Colon (tissue), 2 donors: ENCODE measurements around the gene RIOK3.
"Not testable (repeated sequence)": the region's sequence is repeated elsewhere in the genome, so short reads cannot be mapped to it uniquely, and the experiment has no call there.

Experiments
- FAIRE-seq: peaks from 2 replicates; lab custom pipeline; 2012; peaks lifted over from hg19 to GRCh38; lab: Jason Lieb, UNC
- donor health status: control.
- donor health status: control.

Gene RIOK3

GRCh38 chr18:23451491-23451890, 1.6 kb upstream of the RIOK3 start:
- FAIRE-seq = no peak

DNA sequence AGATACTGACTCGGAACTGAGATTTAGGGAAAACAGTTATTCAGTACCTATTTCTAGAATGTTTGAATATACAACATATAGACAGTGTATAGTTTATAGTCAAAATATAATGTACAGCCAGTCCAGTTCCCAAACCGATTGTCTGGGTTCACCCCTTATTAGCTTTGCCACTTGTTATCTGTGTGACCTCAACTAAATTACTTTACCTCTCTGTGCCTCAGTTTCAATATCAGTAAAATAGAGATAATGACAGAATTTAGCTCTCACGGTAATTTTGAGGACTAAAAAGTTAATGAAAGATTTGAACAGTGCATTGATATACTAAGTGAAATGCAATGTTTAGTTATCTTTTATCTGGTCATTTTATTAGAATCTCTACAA, 750 bp upstream of the RIOK3 start:
- no peak for FAIRE-seq

- no peak for FAIRE-seq
Measured at GRCh38 chr18:23453680-23454058, 582 bp downstream of the RIOK3 start.

- no peak for FAIRE-seq
Measured at GRCh38 chr18:23456835-23457234, 3.7 kb downstream of the RIOK3 start.

- FAIRE-seq = no peak
Measured at GRCh38 chr18:23458830-23459529, 5.9 kb downstream of the RIOK3 start.

- FAIRE-seq = no peak
Measured at GRCh38 chr18:23459530-23459921, 6.4 kb downstream of the RIOK3 start.

DNA sequence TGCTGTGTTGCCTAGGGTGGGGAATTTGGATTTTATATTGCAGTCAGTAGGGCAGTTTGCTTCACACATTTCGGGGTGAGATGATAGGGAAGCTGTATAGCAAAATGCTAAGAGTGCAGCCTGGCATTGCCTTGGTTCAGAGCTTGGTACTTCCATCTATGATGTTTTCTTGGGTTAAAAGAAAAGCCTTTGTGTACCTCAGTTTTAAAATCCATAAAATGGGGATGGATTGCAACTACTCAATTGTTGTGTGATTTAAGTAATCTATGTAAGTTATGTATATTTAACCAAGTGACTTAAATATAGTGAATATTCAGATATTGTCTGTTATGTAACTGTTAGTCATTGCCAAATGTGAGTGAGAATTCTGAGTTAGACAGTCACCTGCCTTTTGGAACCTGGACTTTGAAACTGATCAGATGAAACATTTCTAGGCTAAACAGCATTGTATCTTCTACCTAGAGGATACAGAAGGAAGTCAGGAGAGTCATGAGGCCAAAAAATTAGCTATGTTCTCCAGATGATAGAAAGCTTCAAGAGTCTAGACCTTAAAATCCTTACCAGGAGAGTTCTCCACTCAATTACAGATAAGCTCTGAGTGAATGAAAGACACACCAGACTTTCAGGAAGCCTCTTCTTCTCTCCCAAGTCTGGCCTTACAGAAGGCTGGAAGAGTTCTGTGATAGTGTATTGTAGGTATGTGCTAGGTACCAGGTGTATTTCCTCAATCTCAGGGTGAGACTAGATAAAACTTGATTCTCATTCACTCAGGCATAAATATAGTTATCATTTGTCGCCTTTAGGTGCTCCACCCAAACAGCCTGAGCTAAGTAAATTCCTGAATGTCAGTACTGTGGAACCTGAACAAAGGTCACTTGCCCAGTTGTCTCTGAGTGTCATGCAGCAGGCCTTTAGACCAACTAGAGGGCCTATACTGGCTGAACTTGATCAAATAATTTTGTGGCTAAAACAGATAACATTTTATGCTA, 7.5 kb downstream of the RIOK3 start:
- FAIRE-seq = no peak

- FAIRE-seq = no peak
Measured at GRCh38 chr18:23462876-23463275, 9.8 kb downstream of the RIOK3 start.

DNA sequence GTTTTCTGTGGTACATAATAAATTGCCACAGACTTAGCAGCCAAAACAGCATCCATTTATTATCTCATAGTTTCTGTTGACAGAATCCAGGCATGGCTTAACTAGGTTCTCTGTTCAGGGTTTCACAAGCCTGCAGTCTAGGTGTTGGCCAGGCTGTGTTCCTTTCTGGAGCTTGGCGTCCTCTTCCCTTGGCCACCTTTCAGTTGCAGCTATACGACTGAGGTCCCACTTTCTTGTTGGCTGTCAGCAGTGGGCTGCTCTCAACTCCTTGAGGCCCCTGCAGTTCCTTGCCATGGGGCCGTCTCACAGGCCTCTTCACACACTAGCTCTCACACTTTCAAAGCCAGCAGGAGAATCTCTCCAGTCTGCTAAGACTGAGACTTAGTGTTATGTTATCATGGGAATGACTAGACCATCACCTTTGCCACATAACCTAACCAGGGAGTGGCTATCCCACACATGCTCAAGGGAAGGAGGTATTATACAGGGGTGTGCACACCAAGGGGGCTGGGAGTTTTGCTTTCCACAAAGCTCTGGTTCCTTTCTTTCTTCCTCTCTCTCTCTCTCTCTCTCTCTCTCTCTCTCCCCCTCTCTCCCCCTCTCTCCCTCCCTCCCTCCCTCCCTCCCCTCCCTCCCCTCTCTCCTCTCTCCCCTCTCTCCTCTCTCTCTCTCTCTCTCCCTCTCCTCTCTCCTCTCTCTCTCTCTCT, 15.8 kb downstream of the RIOK3 start:
- no peak for FAIRE-seq

DNA sequence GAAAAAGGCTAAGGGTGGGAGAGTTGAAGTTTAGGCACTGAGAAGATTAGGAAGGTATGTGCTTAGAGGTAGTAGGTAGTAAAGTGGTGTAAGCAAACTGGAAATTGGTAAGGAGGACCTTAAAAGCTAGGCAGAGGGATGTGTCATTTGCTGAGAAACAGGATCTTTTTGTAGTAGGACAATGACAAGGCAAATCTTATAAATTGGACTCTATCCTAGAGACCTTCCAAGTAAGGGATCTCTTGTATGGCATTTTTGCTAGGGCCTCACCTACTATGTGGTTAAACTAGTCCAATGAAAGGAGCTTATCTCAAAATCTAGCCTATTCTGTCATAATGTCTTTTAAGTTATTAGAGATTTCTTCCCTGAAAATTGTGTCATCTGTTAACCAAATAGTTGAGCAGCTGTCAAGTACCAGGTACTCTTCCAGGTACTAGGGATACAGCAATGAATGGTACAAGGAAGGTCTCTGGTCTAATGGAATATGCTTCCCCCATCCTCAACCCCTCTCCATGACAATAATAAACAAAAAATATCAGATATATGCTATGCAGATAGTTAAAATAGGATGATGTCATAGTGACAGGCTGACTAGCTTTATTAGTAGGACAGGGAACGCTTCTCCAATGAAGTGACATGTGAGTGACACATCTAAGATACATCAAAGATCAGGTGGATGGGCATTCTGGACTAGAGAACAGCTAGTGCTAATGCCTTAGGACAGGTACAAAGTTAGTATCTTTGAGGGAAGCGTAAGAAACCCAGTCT, 17.7 kb downstream of the RIOK3 start:
- FAIRE-seq = no peak

DNA sequence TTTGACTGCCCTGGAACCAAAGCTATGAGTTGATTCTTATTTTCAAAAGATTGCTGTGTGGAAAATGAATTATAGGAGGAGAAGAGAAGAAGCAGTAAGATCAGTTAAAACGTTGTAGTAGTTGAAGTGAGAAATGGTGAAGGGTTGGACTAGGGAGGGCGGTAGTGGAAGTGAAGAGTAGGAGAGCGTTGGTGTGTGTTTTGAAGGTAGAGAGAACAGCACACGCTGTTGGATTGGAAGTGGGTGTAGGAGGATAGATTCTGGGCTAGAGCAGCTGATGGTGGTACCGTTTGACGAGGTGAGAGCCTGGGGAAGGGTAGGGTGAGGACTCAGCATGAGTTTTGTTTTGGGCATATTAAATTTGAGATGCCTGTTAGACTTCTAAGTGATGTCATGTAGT, 18.4 kb downstream of the RIOK3 start:
- no peak for FAIRE-seq

DNA sequence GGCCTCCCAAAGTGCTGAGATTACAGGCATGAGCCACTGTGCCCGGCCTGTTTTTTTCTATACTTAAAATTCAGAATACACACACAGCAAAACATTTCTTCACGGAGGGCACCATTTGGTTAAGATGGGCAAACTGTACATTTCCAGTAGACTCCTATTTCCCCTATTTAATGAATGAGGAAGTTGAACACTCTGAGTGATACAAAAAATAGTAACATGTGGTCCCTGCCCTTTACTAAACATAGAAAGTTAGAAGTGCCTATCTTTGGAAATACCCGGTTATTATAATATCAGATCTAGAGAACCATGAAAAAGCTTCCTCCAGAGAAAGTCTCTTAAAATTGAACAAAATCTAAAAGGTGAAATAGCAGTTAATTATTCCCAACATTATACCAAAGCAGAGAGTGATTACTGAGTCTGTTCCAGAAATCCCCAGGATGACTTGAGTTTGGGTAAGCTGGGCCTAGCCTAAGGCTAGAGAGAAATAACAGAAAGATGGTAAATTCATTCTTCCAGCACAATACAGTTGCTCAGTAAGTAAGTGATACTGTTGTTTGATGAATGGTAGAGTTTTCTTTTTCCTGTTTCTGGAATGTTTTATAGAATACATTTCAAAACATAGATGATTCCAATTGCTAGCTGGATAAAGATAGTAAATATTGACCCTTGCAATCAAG, 26.9 kb downstream of the RIOK3 start:
- FAIRE-seq = no peak

GRCh38 chr18:23484561-23485182, 31.6 kb downstream of the RIOK3 start:
- FAIRE-seq = no peak

GRCh38 chr18:23485386-23485785, 32.3 kb downstream of the RIOK3 start:
- no peak for FAIRE-seq

GRCh38 chr18:23487738-23488570, 34.9 kb downstream of the RIOK3 start:
- no peak for FAIRE-seq

DNA sequence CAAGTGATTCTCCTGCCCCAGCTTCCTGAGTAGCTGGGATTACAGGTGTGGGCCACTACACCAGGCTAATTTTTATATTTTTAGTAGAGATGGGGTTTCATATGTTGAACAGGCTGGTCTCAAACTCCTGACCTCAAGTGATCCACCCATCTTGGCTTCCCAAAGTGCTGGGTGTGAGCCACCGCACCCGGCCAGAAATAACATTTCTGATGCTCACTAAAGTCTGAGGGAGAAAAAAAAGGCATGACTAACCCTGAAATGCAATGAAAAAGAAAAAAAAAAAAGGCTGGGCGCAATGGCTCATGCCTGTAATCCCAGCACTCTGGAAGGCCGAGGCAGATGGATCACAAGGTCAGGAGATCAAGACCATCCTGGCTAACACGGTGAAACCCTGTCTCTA, 36.5 kb downstream of the RIOK3 start:
- not testable (repeated sequence) for FAIRE-seq

- no peak for FAIRE-seq
Measured at GRCh38 chr18:23493654-23494053, 40.6 kb downstream of the RIOK3 start.

- no peak for FAIRE-seq
Measured at GRCh38 chr18:23494992-23495391, 41.9 kb downstream of the RIOK3 start.

GRCh38 chr18:23495723-23496440, 42.8 kb downstream of the RIOK3 start:
- no peak for FAIRE-seq
